Measurements from ENCODE around the gene SKIC8.
A peak's percentile ranks its signal among the peaks of the same experiment; 100 is the strongest.

The SKIC8 gene

GRCh38 chr15:78312536-78312935 lies 13.1 kb upstream of the SKIC8 start:
- H2AFZ ChIP-seq (ENCODE audit: low read length) = no peak overlapping the region
- DNase-seq = no peak
- no peak overlapping the region for H3K4me2 ChIP-seq (ENCODE audit: low read depth, low read length)
- H3K27me3 ChIP-seq (replicated peaks; ENCODE audit: insufficient read depth, low read length) = no peaks in the 10 kb centered on the region
- H3K27ac ChIP-seq (ENCODE audit: low read length) = no peak overlapping the region
- TF ChIP-seq CTCF (IDR thresholded peaks at IDR 0.05; ENCODE audit: low read length) = no peak
- TF ChIP-seq EZH2phosphoT487 (IDR thresholded peaks at IDR 0.05; ENCODE audit: low read length) = no peak
- TF ChIP-seq EZH2 (optimal IDR thresholded peaks at IDR 0.05; ENCODE audit: low read depth, low read length) = no peak
- H3K4me1 ChIP-seq (ENCODE audit: low read length) = no peaks in the 10 kb centered on the region
- H3K9me2 ChIP-seq (replicated peaks; ENCODE audit: insufficient read depth, low read length) = no peaks in the 10 kb centered on the region
- H3K79me2 ChIP-seq (ENCODE audit: low read length) = no peaks in the 10 kb centered on the region
- H3K36me3 ChIP-seq (replicated peaks; ENCODE audit: insufficient read depth, low read length) = no peaks in the 10 kb centered on the region
- no peaks in the 10 kb centered on the region for H3K9me3 ChIP-seq (replicated peaks; ENCODE audit: insufficient read depth, low read length)
- H4K20me1 ChIP-seq (ENCODE audit: insufficient read depth, low read length) = no peaks in the 10 kb centered on the region
- no peak overlapping the region for H3K4me3 ChIP-seq (ENCODE audit: low read length)
- H3F3A ChIP-seq (ENCODE audit: insufficient read depth, low read length) = no peaks in the 10 kb centered on the region
- no peak overlapping the region for H3K9ac ChIP-seq (ENCODE audit: low read length)

GRCh38 chr15:78311292-78311691 lies 11.9 kb upstream of the SKIC8 start:
- Histone ChIP-seq H4K20me1 (ENCODE audit: insufficient read depth, low read length) (no peaks in the 10 kb centered on the region), H3K27me3 (replicated peaks; ENCODE audit: insufficient read depth, low read length) (no peaks in the 10 kb centered on the region), H3K9me2 (replicated peaks; ENCODE audit: insufficient read depth, low read length) (no peaks in the 10 kb centered on the region), H3K4me2 (ENCODE audit: low read depth, low read length) (no peak overlapping the region), H3F3A (ENCODE audit: insufficient read depth, low read length) (no peaks in the 10 kb centered on the region), H3K9me3 (replicated peaks; ENCODE audit: insufficient read depth, low read length) (no peaks in the 10 kb centered on the region), H2AFZ (ENCODE audit: low read length) (no peak overlapping the region), H3K27ac (ENCODE audit: low read length) (no peak overlapping the region), H3K4me1 (ENCODE audit: low read length) (no peaks in the 10 kb centered on the region), H3K9ac (ENCODE audit: low read length) (no peak overlapping the region), H3K36me3 (replicated peaks; ENCODE audit: insufficient read depth, low read length) (no peaks in the 10 kb centered on the region), H3K4me3 (ENCODE audit: low read length) (no peak overlapping the region), H3K79me2 (ENCODE audit: low read length) (no peaks in the 10 kb centered on the region)
- no peak for TF ChIP-seq EZH2 (optimal IDR thresholded peaks at IDR 0.05; ENCODE audit: low read depth, low read length)
- no peak for TF ChIP-seq CTCF (IDR thresholded peaks at IDR 0.05; ENCODE audit: low read length)
- DNase-seq = no peak

GRCh38 chr15:78308422-78309032 lies 9.1 kb upstream of the SKIC8 start:
- no peaks in the 10 kb centered on the region for H3K79me2 ChIP-seq (ENCODE audit: low read length)
- peak overlapping the region; percentile 36 for H3K4me2 ChIP-seq (ENCODE audit: low read depth, low read length)
- H3K4me1 ChIP-seq (ENCODE audit: low read length) = no peaks in the 10 kb centered on the region
- H3K4me3 ChIP-seq (ENCODE audit: low read length) = no peak overlapping the region
- H3K9me2 ChIP-seq (replicated peaks; ENCODE audit: insufficient read depth, low read length) = no peaks in the 10 kb centered on the region
- H3K9ac ChIP-seq (ENCODE audit: low read length) = no peak overlapping the region
- no peak for TF ChIP-seq EZH2 (optimal IDR thresholded peaks at IDR 0.05; ENCODE audit: low read depth, low read length)
- TF ChIP-seq CTCF (IDR thresholded peaks at IDR 0.05; ENCODE audit: low read length) = peak; percentile 85
- no peak overlapping the region for H3K27ac ChIP-seq (ENCODE audit: low read length)
- DNase-seq = peak; percentile 39
- H4K20me1 ChIP-seq (ENCODE audit: insufficient read depth, low read length) = no peaks in the 10 kb centered on the region
- H3K36me3 ChIP-seq (replicated peaks; ENCODE audit: insufficient read depth, low read length) = no peaks in the 10 kb centered on the region
- H3K27me3 ChIP-seq (replicated peaks; ENCODE audit: insufficient read depth, low read length) = no peaks in the 10 kb centered on the region; the same call in 1 of the 2 replicates
- H3K9me3 ChIP-seq (replicated peaks; ENCODE audit: insufficient read depth, low read length) = no peaks in the 10 kb centered on the region
- no peaks in the 10 kb centered on the region for H3F3A ChIP-seq (ENCODE audit: insufficient read depth, low read length)
- H2AFZ ChIP-seq (ENCODE audit: low read length) = peak overlapping the region; percentile 69

All from MM.1S (cell line).